Right lobe of liver (tissue), 6 donors: ENCODE measurements around the gene LSM3. TPM values are rescaled to one million over a fixed set of nuclear protein-coding genes. Genes with fewer than 3 reads are reported as not detected.

ENCODE experiments used
- ATAC-seq, 4 donors: fragments of 200-7000 bp; cut with Tn5 transposase; one replicate each; pipeline ENCODE4 v1.9.1; 2020; ENCODE audit warnings: mild to moderate bottlenecking in 4 of 4, moderate library complexity in 4 of 4
- DNase-seq, 3 donors: peaks; one replicate each; pipeline ENCODE4 v3.0.0-alpha.2; 2020
- H3K27ac ChIP-seq, 3 donors: fragments of 200-600 bp; one replicate each; pipeline ENCODE4 v1.8.0; 2022
- H3K27me3 ChIP-seq, 2 donors: fragments of 200-600 bp; one replicate each; pipeline ENCODE4 v1.8.0; 2022
- H3K36me3 ChIP-seq, 4 donors: fragments of 200-600 bp; sonication (generic) in 1 of 4; one replicate each; pipeline versions ENCODE4 v1.5.1 to v1.8.0; 2017 to 2022; ENCODE audit warnings: control low read depth in 1 of 4
- H3K4me1 ChIP-seq, 4 donors: fragments of 200-600 bp; sonication (generic) in 1 of 4; one replicate each; pipeline versions ENCODE4 v1.5.1 to v1.8.0; 2017 to 2022; ENCODE audit warnings: control low read depth in 1 of 4
- H3K4me3 ChIP-seq, 3 donors: fragments of 200-600 bp; one replicate each; pipeline ENCODE4 v1.8.0; 2022
- H3K9me3 ChIP-seq, 4 donors: fragments of 200-600 bp; sonication (generic) in 1 of 4; one replicate each; pipeline versions ENCODE4 v1.5.1 to v1.8.0; 2017 to 2022; ENCODE audit warnings: control low read depth in 1 of 4
- CTCF ChIP-seq, 4 donors: fragments of 200-600 bp in 3 of 4; fragments of 450-650 bp in 1 of 4; IDR thresholded peaks; one replicate each; pipeline versions ENCODE4 v1.5.1 to v1.8.0; 2016 to 2022; ENCODE audit warnings: antibody characterized with exemption in 4 of 4, mild to moderate bottlenecking in 2 of 4
- POLR2A ChIP-seq: fragments of 450-650 bp; IDR thresholded peaks from one replicate; pipeline ENCODE4 v1.6.1; 2017; ENCODE audit warnings: antibody characterized with exemption, mild to moderate bottlenecking
- WGBS: methylation state at CpG from one replicate; pipeline ENCODE4 v1.1.6; 2018; ENCODE audit warnings: low coverage, low lambda C conversion rate; ENCODE audit not compliant: insufficient coverage; ENCODE audit errors: missing lambda C conversion rate; 5-methylcytosine and 5-hydroxymethylcytosine counted together
- intact Hi-C, 2 donors: fragments of 100-400 bp; cut with DNase I; formaldehyde crosslinking; loops; one replicate each; pipeline versions ENCODE4 v1.11.2 to v1.14.1; 2022
- total RNA-seq, 6 experiments: library from RNA; depleted of rRNA in 2 of 6; stranded (reverse); fragments of >200 nt in 2 of 6; fragmentation: NEBNext Ultra II Directional in 3 of 6; extraction: Animal tissue kit (Norgen Biotek cat#: 25700) in 3 of 6; gene quantifications; one replicate each; pipeline versions ENCODE4 v1.1.0 to v1.2.4, GENCODE V29; 2016 to 2023
- donor health status: DM: no; HTN: yes; CAD: no.
- donor health status: DM: no; HTN: no; CAD: no.
- donor health status: DM: no; HTN: no; CAD: no.
- donor health status: DM: no; HTN: yes; CAD: no.
- donor health status: DM: no; HTN: yes; CAD: no.

LSM3 gene
- total RNA-seq, 6 experiments from 2014 or later = 4.5 to 7.4 (median 6.1) TPM

- TF ChIP-seq POLR2A (no peak), CTCF (IDR thresholded peaks at IDR 0.05) (no peak)
- 71% methylated on average over 2 of the region's 2 CpGs for WGBS
- H3K27me3 ChIP-seq = no peaks in the 10 kb centered on the region
- ATAC-seq (no peak), DNase-seq (peak in 1 of 3 donors; percentile 18)
- intact Hi-C loops = no loop called here
- no peak overlapping the region for H3K4me3 ChIP-seq
- peaks cover 0 to 73% (median 38%) of the 10 kb centered on the region in 4 donors for H3K4me1 ChIP-seq
- peaks cover 0 to 11% (median 3%) of the 10 kb centered on the region in 4 donors for H3K36me3 ChIP-seq
- no peaks in the 10 kb centered on the region for H3K9me3 ChIP-seq
- no peak overlapping the region for H3K27ac ChIP-seq
Observed at GRCh38 chr3:14140668-14141067, 37.9 kb upstream of the LSM3 start.

GRCh38 chr3:14141144-14141543, 37.5 kb upstream of the LSM3 start:
- ATAC-seq = no peak
- H3K9me3 ChIP-seq = no peaks in the 10 kb centered on the region
- WGBS = 29% methylated on average over 2 of the region's 2 CpGs
- H3K27ac ChIP-seq = peak overlapping the region in 2 of 3 donors; percentile 37 to 66
- no peak overlapping the region for H3K4me3 ChIP-seq
- DNase-seq = no peak
- TF ChIP-seq CTCF (IDR thresholded peaks at IDR 0.05) = no peak
- no peak for TF ChIP-seq POLR2A
- intact Hi-C loops = no loop called here
- H3K4me1 ChIP-seq = peaks cover 0 to 73% (median 38%) of the 10 kb centered on the region in 4 donors
- H3K27me3 ChIP-seq = no peaks in the 10 kb centered on the region
- peaks cover 0 to 11% (median 3%) of the 10 kb centered on the region in 4 donors for H3K36me3 ChIP-seq

GRCh38 chr3:14141602-14142341, 36.8 kb upstream of the LSM3 start:
- Histone ChIP-seq H3K4me3 (no peak overlapping the region), H3K4me1 (peaks cover 0 to 70% (median 37%) of the 10 kb centered on the region in 4 donors), H3K9me3 (no peaks in the 10 kb centered on the region), H3K36me3 (peaks cover 0 to 15% (median 5%) of the 10 kb centered on the region in 4 donors), H3K27me3 (no peaks in the 10 kb centered on the region), H3K27ac (peak overlapping the region in 2 of 3 donors; percentile 37 to 66)
- ATAC-seq (peak; percentile 41 to 62 (median 50)), DNase-seq (peak in 2 of 3 donors; percentile 63 to 74)
- TF ChIP-seq POLR2A = no peak
- no peak for TF ChIP-seq CTCF (IDR thresholded peaks at IDR 0.05)
- intact Hi-C loops = no loop called here
- 69% methylated on average over 9 of the region's 19 CpGs for WGBS

- no peak for DNase-seq
- H3K9me3 ChIP-seq = no peaks in the 10 kb centered on the region
- WGBS = 63% methylated on average over 2 of the region's 8 CpGs
- peaks cover 0 to 60% (median 32%) of the 10 kb centered on the region in 4 donors for H3K4me1 ChIP-seq
- H3K4me3 ChIP-seq = no peak overlapping the region
- H3K36me3 ChIP-seq = peaks cover 0 to 24% (median 10%) of the 10 kb centered on the region in 4 donors
- no peaks in the 10 kb centered on the region for H3K27me3 ChIP-seq
- no peak for ATAC-seq
- H3K27ac ChIP-seq = peak overlapping the region in 1 of 3 donors; percentile 75
- intact Hi-C loops = no loop called here
- TF ChIP-seq CTCF (IDR thresholded peaks at IDR 0.05) = no peak
- no peak for TF ChIP-seq POLR2A
Observed at GRCh38 chr3:14142567-14143270, 35.9 kb upstream of the LSM3 start.
